ENCODE results near the gene C4orf50.

DNA sequence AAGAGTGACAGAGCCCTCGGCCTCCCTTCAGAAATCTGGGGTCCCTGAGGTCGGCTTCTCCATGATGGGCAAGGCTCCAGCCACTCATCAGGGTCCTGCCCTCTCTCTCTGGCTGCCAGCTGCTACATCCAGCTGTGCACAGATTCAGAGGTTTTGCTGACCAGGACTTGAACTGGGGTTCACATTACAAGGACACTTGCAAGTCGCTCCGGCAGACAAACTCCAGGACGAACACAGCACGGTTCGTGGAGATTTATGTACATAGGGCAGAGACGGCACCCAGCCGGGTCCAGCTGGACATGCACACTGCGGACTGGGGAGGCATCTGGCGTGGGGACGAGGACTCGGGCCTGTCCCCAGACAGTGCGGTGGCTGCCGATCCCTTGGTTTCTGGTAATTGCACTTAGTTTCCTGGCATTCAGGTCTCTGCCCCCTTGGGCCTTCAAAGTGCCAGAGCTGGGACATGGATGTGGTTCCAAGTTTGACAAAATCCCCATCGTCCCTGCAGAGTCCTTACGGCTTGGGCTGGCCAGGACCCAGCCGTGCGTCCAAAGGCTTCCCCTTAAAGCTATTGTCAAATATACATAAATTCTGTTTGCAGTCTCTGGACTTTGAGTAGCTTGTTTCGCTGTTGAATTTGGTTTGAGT, 6.2 kb upstream of the C4orf50 start:
- TF ChIP-seq, protein P1, sequence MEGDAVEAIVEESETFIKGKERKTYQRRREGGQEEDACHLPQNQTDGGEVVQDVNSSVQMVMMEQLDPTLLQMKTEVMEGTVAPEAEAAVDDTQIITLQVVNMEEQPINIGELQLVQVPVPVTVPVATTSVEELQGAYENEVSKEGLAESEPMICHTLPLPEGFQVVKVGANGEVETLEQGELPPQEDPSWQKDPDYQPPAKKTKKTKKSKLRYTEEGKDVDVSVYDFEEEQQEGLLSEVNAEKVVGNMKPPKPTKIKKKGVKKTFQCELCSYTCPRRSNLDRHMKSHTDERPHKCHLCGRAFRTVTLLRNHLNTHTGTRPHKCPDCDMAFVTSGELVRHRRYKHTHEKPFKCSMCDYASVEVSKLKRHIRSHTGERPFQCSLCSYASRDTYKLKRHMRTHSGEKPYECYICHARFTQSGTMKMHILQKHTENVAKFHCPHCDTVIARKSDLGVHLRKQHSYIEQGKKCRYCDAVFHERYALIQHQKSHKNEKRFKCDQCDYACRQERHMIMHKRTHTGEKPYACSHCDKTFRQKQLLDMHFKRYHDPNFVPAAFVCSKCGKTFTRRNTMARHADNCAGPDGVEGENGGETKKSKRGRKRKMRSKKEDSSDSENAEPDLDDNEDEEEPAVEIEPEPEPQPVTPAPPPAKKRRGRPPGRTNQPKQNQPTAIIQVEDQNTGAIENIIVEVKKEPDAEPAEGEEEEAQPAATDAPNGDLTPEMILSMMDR (IDR thresholded peaks at IDR 0.05 in 2 of 3, conservative IDR thresholded peaks at IDR 0.05 in 1 of 3; ENCODE audit: control insufficient read depth in 2 of 3, extremely low read depth in 1 of 3, insufficient read depth in 1 of 3, low read depth in 3 of 3, low read length in 3 of 3), result no peak
- TF ChIP-seq NR2C2 (IDR thresholded peaks at IDR 0.05; ENCODE audit: borderline replicate concordance, control insufficient read depth, insufficient read length, low read depth), result no peak
- TF ChIP-seq, protein P2, sequence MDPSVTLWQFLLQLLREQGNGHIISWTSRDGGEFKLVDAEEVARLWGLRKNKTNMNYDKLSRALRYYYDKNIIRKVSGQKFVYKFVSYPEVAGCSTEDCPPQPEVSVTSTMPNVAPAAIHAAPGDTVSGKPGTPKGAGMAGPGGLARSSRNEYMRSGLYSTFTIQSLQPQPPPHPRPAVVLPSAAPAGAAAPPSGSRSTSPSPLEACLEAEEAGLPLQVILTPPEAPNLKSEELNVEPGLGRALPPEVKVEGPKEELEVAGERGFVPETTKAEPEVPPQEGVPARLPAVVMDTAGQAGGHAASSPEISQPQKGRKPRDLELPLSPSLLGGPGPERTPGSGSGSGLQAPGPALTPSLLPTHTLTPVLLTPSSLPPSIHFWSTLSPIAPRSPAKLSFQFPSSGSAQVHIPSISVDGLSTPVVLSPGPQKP (IDR thresholded peaks at IDR 0.05; ENCODE audit: low read depth, low read length), result no peak
- TF ChIP-seq NFYA (IDR thresholded peaks at IDR 0.05; ENCODE audit: borderline replicate concordance, low read depth, low read length), result no peak

Measured in GM12878 (cell line).